HepG2 (cell line): Measurements from ENCODE around the gene P3H3. TPM values are rescaled to one million over a fixed set of nuclear protein-coding genes. Genes with fewer than 3 reads are reported as not detected.

ENCODE experiments used
- CENPT ChIP-seq: sonication (generic); formaldehyde crosslinking; IDR thresholded peaks from 2 replicates; pipeline ENCODE4 v1.8.0; 2022; ENCODE audit warnings: low read depth, mild to moderate bottlenecking, moderate library complexity, missing genetic modification reagents
- ELF1 ChIP-seq: sonication (generic); formaldehyde crosslinking; IDR thresholded peaks from 2 replicates; pipeline ENCODE4 v1.4.0; 2020; ENCODE audit warnings: missing genetic modification reagents
- FOXO1 ChIP-seq: sonication (generic); formaldehyde crosslinking; IDR thresholded peaks from 2 replicates; pipeline ENCODE4 v1.4.0; 2020; ENCODE audit warnings: missing genetic modification reagents
- GTF3A ChIP-seq: sonication (generic); formaldehyde crosslinking; conservative IDR thresholded peaks from 2 replicates; pipeline ENCODE4 v1.4.0; 2020; ENCODE audit warnings: mild to moderate bottlenecking, missing genetic modification reagents
- HNRNPH1 ChIP-seq: fragments of 200-400 bp; formaldehyde crosslinking; optimal IDR thresholded peaks from 2 replicates; pipeline ENCODE3; 2017; ENCODE audit warnings: mild to moderate bottlenecking, low read depth, low read length
- NAIF1 ChIP-seq: sonication (generic); formaldehyde crosslinking; IDR thresholded peaks from 2 replicates; pipeline ENCODE4 v1.5.0; 2020; ENCODE audit warnings: mild to moderate bottlenecking, missing genetic modification reagents, borderline replicate concordance
- POLR2AphosphoS2 ChIP-seq: IDR thresholded peaks from 2 replicates; pipeline ENCODE4 v1.6.1; 2011; ENCODE audit warnings: low read depth, low read length, improper control_type of control experiment
- PTBP1 ChIP-seq: fragments of 200-400 bp; formaldehyde crosslinking; IDR thresholded peaks from 2 replicates; pipeline ENCODE4 v1.6.1; 2018; ENCODE audit warnings: low read length, low read depth; ENCODE audit not compliant: poor library complexity, severe bottlenecking
- RBFOX2 ChIP-seq: fragments of 200-400 bp; formaldehyde crosslinking; IDR thresholded peaks from 2 replicates; pipeline ENCODE4 v1.6.1; 2017; ENCODE audit warnings: low read depth, mild to moderate bottlenecking, low read length
- RFX5 ChIP-seq: IDR thresholded peaks from 2 replicates; pipeline ENCODE4 v1.6.1; 2011; ENCODE audit warnings: low read depth, low read length, improper control_type of control experiment
- TEAD3 ChIP-seq: optimal IDR thresholded peaks from 2 replicates; pipeline ENCODE3; 2016; ENCODE audit warnings: borderline replicate concordance
- ZNF292 ChIP-seq: sonication (generic); formaldehyde crosslinking; IDR thresholded peaks from 2 replicates; pipeline ENCODE4 v1.8.1; 2022; ENCODE audit warnings: mild to moderate bottlenecking, low read depth, missing genetic modification reagents, borderline replicate concordance
- ZNF468 ChIP-seq: sonication (generic); formaldehyde crosslinking; IDR thresholded peaks from 2 replicates; pipeline ENCODE4 v1.8.0; 2022; ENCODE audit warnings: mild to moderate bottlenecking, moderate library complexity, missing genetic modification reagents
- ZNF569 ChIP-seq: sonication (generic); formaldehyde crosslinking; IDR thresholded peaks from 2 replicates; pipeline ENCODE4 v1.5.0; 2020; ENCODE audit warnings: mild to moderate bottlenecking, missing genetic modification reagents, moderate library complexity, borderline replicate concordance
- ZNF768 ChIP-seq: sonication (generic); formaldehyde crosslinking; IDR thresholded peaks from 2 replicates; pipeline ENCODE4 v1.4.0; 2020; ENCODE audit warnings: missing genetic modification reagents
- polyA plus RNA-seq, 8 experiments: library from polyadenylated mRNA; depleted of rRNA in 3 of 8; stranded (reverse) in 7 of 8; unstranded in 1 of 8; fragments of >200 nt; fragmentation: Illumina TruSeq in 4 of 8; extraction: Trizol in 4 of 8; gene quantifications; 2 replicates each; pipeline versions ENCODE4 v1.2.1 to v1.2.3, GENCODE V29; 2011 to 2016; ENCODE audit warnings: low read depth in 4 of 8, missing spikeins in 1 of 8, mixed read lengths in 1 of 8; ENCODE audit not compliant: insufficient read depth in 1 of 8
- total RNA-seq, 5 experiments: library from RNA; depleted of rRNA; stranded (reverse); fragments of >200 nt; fragmentation: Illumina TruSeq; extraction: Trizol; gene quantifications; 2 replicates each; pipeline ENCODE4 v1.2.3, GENCODE V29; 2016; ENCODE audit warnings: low read depth in 1 of 5
- TF ChIP-seq, protein P1 (sequence below): sonication (generic); formaldehyde crosslinking; IDR thresholded peaks from 2 replicates; pipeline ENCODE4 v1.4.0; 2020; ENCODE audit warnings: missing genetic modification reagents, mild to moderate bottlenecking, borderline replicate concordance
- TF ChIP-seq, protein P2 (sequence below): IDR thresholded peaks from 2 replicates; pipeline ENCODE4 v1.6.1; 2016; ENCODE audit warnings: low read depth, missing genetic modification reagents, missing compliant biosample characterization
- TF ChIP-seq, protein P3 (sequence below): sonication (generic); formaldehyde crosslinking; IDR thresholded peaks from 2 replicates; pipeline ENCODE4 v1.8.1; 2023; ENCODE audit warnings: missing genetic modification reagents, mild to moderate bottlenecking, borderline replicate concordance
- TF ChIP-seq, protein P4 (sequence below): sonication (generic); formaldehyde crosslinking; IDR thresholded peaks from 2 replicates; pipeline ENCODE4 v1.4.0; 2020; ENCODE audit warnings: mild to moderate bottlenecking, low read depth, missing genetic modification reagents

The P3H3 gene
- total and polyA plus RNA-seq, 2 of the 13 experiments (the other 11 are each of a cell fraction or from before 2014, with no cell fraction given) = 20.1 to 20.5 TPM

DNA sequence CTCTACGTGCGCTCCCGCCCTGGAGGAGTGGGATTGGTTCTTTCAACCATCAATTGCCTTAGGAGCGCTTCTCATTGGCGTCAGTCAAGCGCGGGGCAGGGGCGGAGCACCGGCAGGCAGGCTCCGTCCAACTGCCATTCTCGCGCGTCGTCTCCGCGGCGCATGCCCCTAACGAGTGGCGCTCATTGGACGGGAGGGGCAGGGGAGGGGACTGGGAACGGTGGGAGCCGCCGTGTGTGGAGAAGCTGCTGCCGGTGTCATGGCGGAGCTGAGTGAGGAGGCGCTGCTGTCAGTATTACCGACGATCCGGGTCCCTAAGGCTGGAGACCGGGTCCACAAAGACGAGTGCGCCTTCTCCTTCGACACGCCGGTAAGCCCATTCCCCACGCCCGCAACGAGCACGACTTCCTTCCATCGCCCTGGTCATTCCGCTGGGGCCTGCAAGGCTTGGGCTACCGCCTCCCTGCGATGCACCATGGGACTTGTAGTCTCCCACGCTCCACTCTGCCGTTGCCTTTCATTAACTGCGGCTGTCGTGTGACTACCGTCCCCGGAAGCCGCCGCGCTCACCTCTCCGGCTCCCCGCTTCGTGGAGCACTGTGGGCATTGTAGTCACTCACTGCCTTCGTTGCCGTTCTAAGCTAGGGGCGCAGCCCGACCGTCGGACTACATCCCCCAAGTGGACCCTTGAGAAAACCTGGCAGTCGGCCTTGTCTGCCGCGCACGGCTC, 23.9 kb downstream of the P3H3 start, which contains the start of gene USP5 (continued):
- TF ChIP-seq, protein P1, sequence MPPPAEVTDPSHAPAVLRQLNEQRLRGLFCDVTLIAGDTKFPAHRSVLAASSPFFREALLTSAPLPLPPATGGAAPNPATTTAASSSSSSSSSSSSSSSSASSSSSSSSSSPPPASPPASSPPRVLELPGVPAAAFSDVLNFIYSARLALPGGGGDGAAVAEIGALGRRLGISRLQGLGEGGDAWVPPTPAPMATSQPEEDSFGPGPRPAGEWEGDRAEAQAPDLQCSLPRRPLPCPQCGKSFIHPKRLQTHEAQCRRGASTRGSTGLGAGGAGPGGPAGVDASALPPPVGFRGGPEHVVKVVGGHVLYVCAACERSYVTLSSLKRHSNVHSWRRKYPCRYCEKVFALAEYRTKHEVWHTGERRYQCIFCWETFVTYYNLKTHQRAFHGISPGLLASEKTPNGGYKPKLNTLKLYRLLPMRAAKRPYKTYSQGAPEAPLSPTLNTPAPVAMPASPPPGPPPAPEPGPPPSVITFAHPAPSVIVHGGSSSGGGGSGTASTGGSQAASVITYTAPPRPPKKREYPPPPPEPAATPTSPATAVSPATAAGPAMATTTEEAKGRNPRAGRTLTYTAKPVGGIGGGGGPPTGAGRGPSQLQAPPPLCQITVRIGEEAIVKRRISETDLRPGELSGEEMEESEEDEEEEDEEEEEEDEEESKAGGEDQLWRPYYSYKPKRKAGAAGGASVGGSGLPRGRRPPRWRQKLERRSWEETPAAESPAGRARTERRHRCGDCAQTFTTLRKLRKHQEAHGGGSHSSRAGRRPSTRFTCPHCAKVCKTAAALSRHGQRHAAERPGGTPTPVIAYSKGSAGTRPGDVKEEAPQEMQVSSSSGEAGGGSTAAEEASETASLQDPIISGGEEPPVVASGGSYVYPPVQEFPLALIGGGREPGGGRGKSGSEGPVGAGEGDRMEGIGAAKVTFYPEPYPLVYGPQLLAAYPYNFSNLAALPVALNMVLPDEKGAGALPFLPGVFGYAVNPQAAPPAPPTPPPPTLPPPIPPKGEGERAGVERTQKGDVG (CRISPR knock-in tag) = no peak
- TF ChIP-seq ZNF569 = no peak
- TF ChIP-seq ELF1 (CRISPR knock-in tag) = peak; percentile 97
- TF ChIP-seq, protein P2, sequence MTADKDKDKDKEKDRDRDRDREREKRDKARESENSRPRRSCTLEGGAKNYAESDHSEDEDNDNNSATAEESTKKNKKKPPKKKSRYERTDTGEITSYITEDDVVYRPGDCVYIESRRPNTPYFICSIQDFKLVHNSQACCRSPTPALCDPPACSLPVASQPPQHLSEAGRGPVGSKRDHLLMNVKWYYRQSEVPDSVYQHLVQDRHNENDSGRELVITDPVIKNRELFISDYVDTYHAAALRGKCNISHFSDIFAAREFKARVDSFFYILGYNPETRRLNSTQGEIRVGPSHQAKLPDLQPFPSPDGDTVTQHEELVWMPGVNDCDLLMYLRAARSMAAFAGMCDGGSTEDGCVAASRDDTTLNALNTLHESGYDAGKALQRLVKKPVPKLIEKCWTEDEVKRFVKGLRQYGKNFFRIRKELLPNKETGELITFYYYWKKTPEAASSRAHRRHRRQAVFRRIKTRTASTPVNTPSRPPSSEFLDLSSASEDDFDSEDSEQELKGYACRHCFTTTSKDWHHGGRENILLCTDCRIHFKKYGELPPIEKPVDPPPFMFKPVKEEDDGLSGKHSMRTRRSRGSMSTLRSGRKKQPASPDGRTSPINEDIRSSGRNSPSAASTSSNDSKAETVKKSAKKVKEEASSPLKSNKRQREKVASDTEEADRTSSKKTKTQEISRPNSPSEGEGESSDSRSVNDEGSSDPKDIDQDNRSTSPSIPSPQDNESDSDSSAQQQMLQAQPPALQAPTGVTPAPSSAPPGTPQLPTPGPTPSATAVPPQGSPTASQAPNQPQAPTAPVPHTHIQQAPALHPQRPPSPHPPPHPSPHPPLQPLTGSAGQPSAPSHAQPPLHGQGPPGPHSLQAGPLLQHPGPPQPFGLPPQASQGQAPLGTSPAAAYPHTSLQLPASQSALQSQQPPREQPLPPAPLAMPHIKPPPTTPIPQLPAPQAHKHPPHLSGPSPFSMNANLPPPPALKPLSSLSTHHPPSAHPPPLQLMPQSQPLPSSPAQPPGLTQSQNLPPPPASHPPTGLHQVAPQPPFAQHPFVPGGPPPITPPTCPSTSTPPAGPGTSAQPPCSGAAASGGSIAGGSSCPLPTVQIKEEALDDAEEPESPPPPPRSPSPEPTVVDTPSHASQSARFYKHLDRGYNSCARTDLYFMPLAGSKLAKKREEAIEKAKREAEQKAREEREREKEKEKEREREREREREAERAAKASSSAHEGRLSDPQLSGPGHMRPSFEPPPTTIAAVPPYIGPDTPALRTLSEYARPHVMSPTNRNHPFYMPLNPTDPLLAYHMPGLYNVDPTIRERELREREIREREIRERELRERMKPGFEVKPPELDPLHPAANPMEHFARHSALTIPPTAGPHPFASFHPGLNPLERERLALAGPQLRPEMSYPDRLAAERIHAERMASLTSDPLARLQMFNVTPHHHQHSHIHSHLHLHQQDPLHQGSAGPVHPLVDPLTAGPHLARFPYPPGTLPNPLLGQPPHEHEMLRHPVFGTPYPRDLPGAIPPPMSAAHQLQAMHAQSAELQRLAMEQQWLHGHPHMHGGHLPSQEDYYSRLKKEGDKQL = no peak
- TF ChIP-seq, protein P3, sequence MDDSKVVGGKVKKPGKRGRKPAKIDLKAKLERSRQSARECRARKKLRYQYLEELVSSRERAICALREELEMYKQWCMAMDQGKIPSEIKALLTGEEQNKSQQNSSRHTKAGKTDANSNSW = 0 out of 2 replicates have a peak, but pooled peaks have one; percentile 37
- TF ChIP-seq HNRNPH1 = no peak
- TF ChIP-seq, protein P4, sequence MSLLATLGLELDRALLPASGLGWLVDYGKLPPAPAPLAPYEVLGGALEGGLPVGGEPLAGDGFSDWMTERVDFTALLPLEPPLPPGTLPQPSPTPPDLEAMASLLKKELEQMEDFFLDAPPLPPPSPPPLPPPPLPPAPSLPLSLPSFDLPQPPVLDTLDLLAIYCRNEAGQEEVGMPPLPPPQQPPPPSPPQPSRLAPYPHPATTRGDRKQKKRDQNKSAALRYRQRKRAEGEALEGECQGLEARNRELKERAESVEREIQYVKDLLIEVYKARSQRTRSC = no peak
- TF ChIP-seq RFX5 = peak; percentile 45; the same call in 1 of the 2 replicates
- no peak for TF ChIP-seq NAIF1
- no peak for TF ChIP-seq POLR2AphosphoS2
- peak; percentile 21 for TF ChIP-seq TEAD3 (CRISPR knock-in tag)
- no peak for TF ChIP-seq ZNF768
- no peak for TF ChIP-seq GTF3A (CRISPR knock-in tag)
- TF ChIP-seq RBFOX2 = peak; percentile 85
- TF ChIP-seq FOXO1 (CRISPR knock-in tag) = no peak; the same call in 1 of the 2 replicates
- TF ChIP-seq ZNF468 (CRISPR knock-in tag) = no peak
- no peak for TF ChIP-seq CENPT
- TF ChIP-seq PTBP1 = no peak
- no peak for TF ChIP-seq ZNF292 (CRISPR knock-in tag)
